A549 treated with AZD2906 at 1 μM for 4 hours (cell line): ENCODE results near the gene ZNF728. TPM values are rescaled to one million over a fixed set of nuclear protein-coding genes. Genes with fewer than 3 reads are reported as not detected.

ENCODE experiments used
- total RNA-seq: library from RNA; stranded (reverse); fragments of 200-300 nt; extraction: Qiagen RNA extraction; gene quantifications from 5 replicates; pipeline ENCODE4 v1.2.3, GENCODE V29; 2022

The ZNF728 gene
- not detected in 5 replicates for total RNA-seq

DNA sequence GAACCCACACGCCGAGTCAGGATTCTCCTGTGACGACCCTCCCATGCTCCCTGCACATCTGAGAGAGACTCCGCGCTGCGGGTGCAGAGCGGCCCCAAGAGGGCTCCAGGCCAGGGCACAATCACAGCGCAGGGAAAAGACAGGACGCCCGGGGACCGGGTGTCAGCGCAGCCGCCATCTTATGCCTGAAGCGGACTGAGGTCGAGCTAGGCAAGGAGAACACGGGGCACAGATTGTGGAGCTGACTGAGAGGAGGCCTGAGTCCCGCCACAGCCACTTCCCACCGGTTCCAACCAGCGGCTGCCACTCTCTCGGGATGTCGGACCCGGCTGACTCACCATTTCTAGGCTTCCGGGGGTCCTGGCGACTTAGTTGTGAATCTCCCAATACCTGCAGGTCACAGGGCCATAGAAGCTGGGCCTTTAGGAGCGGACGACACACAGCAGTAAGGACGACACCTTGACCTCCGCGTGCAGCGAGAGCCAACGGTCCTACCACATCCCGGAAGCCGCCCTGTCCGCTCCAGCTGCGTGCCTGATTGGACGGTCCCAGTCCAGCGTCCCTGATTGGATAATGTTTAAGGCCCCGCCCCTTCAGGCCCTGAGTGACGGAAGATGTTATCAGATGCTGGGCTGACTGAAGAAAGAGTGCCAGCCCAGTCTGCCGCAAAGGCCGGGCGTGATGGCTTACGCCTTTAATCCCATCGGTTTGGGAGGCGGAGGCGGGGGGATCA, at the start of gene ZNF728:
Gene ZNF728, minus strand, starts transcription at position 487 of the 733 bp plus-strand sequence. Its CDS starts 146 bp downstream, at position 341.

Other genes with a start within 250 kb of the ZNF728 start
- not detected in 5 replicates for gene ZNF99, start 219.0 kb downstream of the ZNF728 start, total RNA-seq
- gene ZNF723, start 170.9 kb downstream of the ZNF728 start, total RNA-seq = not detected in 5 replicates
- not detected in 5 replicates for gene ZNF730, start 113.8 kb upstream of the ZNF728 start, total RNA-seq
- gene ZNF724, start 247.2 kb upstream of the ZNF728 start, total RNA-seq = 0.41 to 1.0 TPM (median 0.63 TPM) in 5 replicates